GM18861 (cell line): ENCODE measurements around the gene CARD14.
"Not testable (repeated sequence)": the region's sequence is repeated elsewhere in the genome, so short reads cannot be mapped to it uniquely, and the experiment has no call there.

Experiments
- ATAC-seq: cut with Tn5 transposase; IDR thresholded peaks from one replicate; pipeline ENCODE4 v1.9.1; 2021; ENCODE audit not compliant: unreplicated experiment

Gene CARD14

DNA sequence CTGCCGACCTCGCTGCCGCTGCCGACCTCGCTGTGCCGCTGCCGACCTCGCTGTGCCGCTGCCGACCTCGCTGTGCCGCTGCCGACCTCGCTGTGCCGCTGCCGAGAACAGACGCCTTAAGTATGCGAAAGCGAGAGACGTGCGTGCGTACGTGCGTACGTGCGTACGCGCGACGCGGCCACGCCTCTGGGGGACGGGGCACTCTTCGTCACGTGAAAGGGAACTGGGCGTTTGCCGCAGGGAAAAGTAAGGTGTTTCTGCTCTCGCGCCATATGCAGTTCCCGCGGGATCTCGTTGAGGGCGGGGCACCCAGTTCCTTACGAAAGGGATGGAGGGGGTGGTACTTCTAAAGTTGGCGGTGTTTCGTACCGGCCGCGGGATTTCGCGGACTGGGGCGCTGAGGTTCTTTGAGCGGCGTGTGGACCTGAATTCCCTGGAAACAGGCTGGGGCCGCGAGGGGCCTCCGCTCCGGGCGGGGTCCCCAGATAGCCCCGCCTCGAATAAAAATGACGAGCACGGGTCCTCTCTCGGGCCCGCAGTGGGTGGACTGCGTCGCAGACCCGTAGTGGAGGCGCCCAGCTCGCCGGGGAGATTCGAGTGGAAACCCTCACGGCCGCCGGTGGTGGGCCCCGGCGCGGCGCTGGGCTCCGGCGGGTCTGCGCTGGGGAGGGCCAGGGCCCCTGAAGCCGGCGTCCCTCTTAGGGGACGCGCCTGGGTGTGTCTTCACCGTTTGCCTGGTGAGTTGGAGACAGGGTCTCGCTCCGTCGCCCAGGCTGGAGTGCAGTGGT lies 22.6 kb upstream of the CARD14 start, which contains the start of gene EIF4A3:
Gene EIF4A3 (minus strand): TSS at position 94 of the 788 bp plus-strand sequence. CDS start 167 bp downstream, outside the sequence.
- peak; percentile 74 for ATAC-seq

DNA sequence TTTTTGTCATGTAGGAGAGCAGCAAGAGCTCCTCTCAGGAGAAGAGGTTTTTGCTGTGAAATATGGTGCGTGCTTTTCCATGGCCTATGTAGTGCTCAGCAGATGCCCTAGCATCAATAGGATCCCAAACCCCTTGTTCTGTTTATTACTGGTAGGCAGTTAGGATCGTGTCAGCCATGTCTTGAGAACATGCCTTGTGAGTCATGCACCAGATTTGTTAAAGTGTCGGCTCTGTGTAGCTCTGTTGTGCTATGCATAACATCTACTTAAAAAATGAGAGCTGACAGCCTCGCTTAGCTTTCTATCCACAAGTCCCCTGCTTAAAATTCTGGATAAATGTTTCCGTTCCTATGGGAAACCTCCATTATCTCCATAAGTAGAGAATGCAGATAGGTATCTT lies 18.5 kb upstream of the CARD14 start:
- ATAC-seq, result no peak

DNA sequence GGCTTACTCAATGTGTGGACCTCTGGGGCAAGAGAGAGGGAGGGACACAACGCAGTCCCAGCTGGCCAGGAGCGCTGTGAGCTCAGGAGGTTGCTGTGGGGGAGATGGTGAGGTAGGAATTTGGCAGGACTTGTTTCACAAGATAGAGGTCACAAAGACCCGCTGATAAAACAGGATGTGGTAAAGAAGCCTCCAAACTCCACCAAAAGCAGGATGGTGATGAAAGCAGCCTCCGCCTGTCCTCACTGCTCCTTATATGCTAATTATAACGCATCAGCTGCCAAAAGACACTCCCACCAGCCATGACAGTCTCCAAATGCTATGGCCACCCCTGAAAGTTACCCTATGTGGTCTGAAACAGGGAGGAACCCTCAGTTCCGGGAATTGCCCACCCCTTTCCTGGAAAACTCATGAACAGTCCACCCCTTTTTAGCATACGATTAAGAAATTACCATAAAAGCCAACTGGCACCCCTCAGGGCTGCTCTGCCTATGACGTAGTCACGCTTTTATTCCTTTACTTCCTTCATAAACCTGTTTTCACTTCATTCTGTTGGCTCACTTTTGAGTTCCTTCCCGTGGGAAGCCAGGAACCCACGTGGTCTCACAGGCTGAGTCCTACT lies 17.6 kb upstream of the CARD14 start:
- no peak for ATAC-seq

DNA sequence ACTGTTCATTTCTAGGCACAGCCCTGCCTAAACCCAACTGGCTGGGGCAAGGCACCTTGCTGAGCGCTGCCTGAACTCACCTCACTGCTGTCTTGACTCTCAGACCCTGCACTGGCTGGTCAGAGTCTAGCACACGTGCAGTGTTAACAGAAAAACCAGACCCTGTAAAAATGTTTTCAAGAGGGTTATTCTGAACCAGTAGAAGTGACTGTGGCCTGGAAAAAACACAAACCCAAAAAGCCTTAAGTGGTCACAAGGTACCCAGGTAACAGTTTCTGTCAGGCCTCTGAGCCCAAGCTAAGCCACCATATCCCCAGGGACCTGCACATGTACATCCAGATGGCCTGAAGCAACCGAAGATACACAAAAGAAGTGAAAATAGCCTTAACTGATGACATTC lies 16.8 kb upstream of the CARD14 start:
- peak; percentile 82 for ATAC-seq

DNA sequence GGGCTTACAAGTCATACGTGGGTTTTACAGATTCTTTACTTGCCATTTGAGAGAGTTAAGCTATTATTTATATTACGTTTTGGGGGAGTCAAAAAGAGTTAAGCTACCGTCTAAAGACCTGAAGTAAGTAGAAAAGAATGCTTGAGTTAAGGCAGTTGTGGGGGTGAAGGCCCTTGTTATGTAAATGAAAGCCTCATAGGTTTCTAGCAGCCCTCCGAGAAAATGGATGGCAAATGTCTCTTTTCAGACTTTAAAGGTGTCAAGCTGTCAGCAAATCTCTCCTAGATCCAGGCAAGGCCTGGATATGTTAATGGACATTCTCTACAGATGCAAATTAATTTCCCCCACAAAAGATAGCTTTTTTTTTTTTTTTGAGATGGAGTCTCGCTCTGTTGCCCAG lies 15.7 kb upstream of the CARD14 start:
- no peak for ATAC-seq

DNA sequence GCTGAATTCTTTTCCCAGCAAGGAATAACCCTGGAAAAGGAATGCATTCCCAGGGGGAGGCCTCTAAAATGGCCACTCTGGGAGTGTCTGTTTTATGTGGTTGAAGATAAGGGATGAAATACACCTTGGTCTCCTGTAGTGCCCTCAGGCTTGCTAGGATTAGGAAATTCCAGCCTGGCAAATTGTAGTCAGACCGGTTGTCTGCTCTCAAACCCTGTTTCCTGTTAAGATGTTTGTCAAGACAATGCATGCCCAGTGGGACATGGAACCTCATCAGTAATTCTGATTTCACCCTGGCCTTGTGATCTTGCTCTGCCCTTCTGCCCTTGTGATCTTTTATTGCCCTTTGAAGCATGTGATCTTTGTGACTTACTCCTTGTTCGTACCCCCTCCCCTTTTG lies 14.2 kb upstream of the CARD14 start:
- not testable (repeated sequence) for ATAC-seq

DNA sequence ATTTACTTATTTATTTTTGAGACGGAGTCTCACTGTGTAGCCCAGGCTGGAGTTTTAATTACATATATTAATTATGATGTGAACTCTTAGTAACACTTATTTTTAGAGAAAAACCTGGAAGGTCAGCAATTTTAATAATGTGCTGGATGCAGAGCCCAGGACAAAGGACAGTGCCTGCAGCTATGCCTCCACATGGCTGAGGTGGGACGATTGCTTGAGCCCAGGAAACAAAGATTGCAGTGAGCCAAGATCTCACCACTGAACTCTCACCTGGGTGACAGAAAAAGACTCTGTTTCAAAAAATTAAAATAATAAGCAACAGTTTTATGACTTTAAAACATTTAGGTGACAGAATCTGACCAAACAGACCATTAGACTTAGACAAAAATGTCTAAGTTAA lies 11.0 kb upstream of the CARD14 start:
- no peak for ATAC-seq

DNA sequence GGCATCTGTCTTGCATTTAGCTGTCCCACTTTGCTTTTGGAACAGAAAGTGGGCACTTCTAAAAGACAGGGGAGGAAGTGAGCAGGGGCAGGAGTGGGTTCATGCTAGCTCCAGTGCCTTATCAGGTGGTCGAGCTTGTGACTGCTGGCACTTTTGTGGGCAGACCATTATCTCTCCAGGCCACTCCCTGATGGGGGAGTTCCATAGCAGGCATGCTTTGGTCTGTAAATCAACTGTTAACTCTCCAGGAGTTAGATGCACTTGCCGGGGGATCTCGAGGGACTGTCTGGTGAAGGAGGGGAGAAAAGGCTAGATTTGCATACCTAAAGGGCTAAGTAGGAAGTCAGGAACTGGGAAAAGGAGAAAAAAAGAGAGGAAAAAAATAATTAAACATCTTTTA lies 9.3 kb upstream of the CARD14 start:
- no peak for ATAC-seq

DNA sequence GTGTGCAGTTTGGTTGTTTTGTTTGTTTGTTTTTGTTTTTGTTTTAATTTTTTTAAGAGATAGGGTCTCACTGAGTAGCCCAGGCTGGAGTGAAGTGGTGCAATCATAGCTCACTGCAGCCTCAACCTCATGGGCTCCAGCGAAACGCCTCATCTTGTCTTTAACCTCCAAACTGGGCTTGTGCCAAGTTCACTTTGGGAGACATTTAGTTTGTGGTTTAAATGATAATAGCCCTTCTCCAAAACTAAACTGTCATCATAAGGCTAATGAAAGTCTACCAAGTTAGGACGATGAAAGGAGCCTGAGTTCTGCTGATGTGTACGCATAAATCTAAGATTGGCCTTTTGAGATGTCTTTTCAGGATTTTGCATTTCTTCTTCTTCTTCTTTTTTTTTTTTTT lies 6.5 kb upstream of the CARD14 start:
- no peak for ATAC-seq

DNA sequence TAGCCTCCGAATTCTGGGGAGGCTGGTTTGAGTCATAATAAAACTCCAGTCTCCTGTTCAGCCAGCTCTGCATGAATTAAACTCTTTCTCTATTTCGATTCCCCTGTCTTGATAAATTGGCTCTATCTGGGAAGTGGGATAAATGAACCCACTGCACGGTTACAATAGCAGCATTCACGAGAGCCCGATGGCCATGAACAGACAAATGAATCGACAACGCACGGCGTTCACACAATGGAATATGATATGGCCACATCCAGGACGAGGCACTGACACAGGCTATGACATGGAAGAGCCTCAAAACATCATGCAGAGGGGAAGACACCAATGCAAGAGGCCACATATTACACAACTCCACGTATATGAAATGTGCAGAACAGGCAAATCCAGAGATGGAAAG lies 5.6 kb upstream of the CARD14 start:
- no peak for ATAC-seq

DNA sequence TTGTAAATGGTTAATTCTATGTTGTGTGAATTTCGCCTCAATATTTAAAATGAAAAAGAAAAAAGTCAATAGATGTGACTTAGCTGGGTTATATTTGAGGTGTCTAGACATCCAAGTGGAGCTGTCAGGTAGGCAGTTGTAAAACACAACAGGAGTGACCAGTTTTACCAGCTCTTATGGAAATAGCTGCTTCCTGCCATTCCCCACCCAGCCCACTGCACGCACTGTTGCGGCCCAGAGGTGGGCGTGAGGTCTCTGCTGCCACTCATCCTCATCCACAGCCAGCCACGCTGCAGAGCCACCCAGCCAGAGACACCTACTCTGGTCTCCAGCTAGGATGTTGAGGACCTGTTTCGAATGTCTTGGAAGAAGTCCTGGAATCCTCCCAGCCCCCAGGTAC lies 3.4 kb upstream of the CARD14 start:
- ATAC-seq, result no peak

DNA sequence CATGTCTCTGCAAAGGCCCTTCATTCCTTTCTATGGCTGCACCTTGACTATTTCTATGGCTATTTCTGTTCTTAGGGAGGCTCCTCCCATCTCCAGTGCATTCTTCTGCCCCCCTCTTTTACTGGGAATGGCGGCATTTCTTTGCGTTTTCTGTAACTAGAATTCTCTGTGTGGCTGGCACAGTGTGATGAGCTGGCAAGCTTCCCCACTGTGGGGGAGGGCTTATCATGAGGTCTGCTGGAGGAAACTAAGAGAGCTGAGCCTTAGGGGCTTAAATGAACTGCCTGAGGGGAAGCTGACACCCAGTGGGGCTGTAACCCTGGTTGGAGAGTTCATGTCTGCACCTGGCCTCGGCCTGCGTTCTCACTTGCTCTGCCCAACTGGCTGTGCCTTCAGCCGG lies 1.5 kb upstream of the CARD14 start:
- ATAC-seq, result no peak

DNA sequence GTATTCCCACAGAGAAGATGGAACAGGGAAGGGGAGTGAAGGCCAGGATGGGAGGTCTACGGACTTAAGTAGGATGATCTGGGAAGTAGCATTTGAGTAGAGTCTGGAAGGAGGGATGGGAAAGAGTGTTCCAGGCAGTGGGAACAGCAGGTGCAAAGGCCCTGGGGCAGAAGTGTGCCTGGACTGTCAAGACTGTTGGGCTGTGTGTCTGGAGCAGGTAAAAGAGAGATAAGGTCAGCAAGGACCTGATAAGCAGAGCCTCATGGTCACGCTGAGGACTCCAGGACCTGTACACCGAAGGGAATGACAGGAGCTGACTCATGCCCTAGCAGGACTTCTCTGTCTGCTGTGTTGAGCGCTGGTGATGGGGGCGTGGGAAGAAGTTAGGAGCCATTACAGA lies 723 bp upstream of the CARD14 start:
- no peak for ATAC-seq

DNA sequence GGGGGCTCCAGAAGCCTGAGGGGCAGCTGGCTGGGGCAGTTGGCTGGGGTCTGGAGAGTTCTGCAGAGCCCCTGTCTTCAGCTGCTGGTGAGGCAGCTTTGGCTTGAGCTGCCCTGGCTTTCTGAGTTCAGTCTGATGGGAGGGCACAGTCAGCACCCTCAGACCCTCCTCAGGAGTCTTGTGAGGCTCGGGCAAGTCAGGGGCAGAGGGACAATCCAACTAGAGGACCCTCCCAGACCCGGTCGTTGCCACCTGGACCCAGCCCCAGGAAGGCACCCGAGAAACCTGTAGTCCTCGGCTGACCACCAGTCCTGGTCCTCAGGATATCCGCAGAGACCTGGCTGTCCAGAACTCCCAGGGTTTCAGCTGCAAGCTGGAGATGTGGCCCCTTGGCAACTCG lies 1.9 kb downstream of the CARD14 start:
- ATAC-seq, result no peak

DNA sequence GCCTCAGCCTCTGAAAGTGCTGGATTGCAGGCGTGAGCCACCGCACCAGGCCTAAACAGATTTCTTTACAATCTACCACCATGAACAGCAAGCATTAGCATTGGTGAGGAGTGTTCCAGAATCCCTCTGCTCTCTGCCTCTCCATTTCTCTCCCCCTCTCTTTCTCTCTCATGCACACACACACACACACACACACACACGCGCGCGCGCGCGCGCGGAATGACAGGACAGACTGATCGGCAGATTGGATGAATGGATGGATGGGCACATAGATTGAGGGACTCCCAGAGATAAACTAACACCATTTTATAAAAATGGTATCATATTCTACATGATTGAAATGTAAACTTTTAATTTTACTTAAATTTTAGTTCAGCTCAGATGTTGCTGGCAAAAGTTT lies 3.3 kb downstream of the CARD14 start:
- ATAC-seq, result no peak

DNA sequence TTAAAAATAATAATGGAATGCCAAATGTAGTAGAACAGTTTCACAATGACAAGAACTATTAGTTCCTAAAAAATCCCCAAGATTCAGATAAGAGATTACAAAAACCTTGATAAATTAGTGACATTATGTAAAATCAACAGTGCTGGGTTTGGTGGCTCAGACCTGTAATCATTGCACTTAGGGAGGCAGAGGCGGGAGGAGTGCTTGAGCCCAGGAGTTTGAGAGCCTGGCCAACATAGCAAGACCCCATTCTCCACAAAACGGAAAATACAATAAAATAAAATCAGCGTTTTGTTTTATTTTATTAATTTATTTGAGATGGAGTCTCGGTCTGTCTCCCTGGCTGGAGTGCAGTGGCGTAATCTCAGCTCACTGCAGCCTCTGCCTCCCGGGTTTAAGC lies 4.1 kb downstream of the CARD14 start:
- no peak for ATAC-seq

DNA sequence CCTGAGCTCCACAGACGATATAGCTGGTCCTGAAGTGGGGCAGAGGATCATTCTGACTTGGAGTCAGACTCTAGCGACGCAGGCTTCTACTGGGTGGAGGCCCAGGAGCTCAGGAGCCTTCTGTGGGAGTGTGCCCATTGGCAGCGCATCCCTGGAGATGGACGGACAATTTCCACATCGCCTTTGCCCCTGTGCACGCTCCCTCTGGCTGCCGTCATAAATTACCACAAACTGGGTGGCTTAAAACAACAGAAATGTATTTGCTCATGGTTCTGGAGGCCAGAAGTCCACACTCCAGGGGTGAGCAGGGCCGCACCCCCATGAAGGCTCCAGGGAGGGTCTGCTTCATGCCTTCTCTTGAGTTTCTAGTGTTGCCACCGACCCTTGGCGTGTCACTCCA lies 6.9 kb downstream of the CARD14 start:
- ATAC-seq, result no peak

DNA sequence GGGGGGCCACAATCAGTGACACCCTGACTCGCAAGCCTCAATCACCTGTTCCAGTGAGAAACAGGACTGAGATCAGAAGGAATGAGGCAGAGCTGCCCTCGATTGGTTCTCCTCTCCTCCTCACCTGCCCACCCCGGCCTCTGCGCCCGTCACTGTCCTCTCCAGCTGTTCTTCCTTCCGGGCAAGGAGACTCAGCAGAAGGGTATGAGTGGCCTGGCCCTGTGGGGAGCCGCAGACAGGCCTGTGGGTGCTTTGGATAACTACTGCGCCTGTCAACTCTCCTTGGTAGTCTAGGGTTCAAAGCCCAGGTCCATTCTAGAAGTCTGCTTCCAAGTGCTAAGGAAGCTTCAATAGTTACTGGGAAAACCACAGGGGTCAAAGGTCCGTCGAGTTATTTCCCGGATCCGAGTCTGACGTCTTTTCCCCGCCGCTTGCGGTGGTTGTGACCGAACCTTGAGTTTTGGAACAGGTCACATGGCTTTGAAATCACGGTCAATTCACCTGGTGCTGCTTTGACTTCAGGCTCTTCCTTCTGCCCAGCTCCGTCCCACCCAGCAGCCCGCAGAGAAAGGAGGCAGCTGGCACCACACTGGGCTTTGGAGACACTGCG lies 8.3 kb downstream of the CARD14 start:
- no peak for ATAC-seq

DNA sequence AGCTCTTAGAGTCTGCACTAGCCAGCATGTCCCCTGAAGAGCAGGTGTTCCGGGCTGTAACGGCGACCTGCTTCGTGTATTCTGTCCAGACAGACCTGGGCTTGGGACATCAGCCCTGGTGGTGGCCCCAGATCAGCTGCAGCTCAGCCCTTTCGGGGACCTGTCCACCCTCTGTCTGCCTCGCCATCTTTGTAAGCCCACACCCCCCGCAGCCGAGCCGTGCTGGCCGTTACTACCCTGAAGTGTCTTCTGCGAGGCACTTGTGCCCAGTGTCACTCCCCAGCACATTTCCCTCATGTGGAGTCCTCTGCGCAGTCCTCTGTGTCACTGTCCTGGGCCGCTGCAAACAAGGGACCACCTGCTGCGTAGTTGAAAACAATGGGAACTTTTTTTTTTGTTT lies 10.4 kb downstream of the CARD14 start:
- ATAC-seq, result no peak

DNA sequence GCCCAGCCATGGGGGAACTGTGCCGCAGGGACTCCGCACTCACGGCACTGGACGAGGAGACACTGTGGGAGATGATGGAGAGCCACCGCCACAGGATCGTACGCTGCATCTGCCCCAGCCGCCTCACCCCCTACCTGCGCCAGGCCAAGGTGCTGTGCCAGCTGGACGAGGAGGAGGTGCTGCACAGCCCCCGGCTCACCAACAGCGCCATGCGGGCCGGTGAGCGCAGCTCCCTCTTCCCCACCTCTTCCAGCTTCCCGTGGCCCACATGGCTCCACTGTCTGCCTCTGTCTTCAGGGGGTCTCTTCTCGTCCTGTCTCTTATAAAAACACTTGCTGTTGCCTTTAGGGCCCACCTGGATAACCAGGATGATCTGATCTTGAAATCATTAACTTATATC lies 11.6 kb downstream of the CARD14 start:
- ATAC-seq, result no peak

DNA sequence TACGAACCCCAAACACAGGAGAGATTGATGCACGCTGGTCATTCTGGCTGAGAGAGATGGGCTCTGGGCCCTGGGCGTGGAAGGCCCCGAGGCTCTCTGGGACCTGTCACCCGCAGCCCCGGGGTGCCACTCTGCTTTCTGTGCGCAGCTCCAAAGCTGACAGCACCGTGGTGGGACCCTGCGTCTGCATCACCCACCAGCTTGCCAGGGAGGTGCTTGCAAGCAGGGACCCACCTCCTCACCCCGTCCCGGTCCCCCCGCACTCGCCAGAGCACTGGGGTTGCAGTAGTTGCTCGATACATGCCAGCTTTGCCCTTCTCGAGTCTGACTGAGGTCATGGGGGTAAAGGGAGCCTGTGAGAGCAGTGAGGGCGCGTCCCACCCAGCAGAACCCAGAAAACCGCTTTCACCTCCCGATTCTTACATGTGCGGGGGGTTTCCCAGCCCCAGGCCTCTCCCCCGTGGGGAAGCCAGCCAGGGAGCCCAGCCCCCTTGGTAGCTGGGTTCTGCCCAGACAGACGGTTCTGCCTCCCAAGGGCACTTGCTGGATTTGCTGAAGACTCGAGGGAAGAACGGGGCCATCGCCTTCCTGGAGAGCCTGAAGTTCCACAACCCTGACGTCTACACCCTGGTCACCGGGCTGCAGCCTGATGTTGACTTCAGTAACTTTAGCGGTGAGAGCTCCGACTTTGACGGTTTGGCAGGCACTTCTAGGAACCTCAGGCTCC lies 12.5 kb downstream of the CARD14 start:
- no peak for ATAC-seq

DNA sequence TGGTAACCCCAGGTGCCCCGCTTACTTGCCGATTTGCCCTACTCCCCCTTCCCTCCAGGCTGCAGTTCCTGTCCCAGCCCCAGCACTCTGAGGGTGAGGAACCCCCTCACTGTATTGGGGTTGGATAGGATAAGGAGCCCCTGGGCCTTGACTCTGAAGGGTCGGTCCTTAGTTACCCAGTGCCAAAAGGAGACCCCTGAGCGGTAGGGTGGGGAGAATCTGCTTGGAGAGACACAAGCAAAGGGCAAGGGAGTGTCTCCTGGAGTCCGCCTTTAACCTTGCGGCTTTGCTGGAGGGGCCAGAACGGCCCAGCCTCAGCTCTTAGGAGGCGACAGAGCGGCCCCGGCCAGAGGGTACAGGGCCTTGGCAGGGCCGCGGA lies 13.0 kb downstream of the CARD14 start:
- ATAC-seq, result no peak
